NCI-H2196 treated with DMSO at 0.1 percent for 48 hours (cell line): ENCODE results near the gene PHACTR4.
A peak's percentile ranks its signal among the peaks of the same experiment; 100 is the strongest.
"Not testable (repeated sequence)": the region's sequence is repeated elsewhere in the genome, so short reads cannot be mapped to it uniquely, and the experiment has no call there.

Experiments
- DNase-seq: peaks from one replicate; lab custom pipeline; 2025; ENCODE audit not compliant: unreplicated experiment; lab: John Stamatoyannopoulos, UW

Gene PHACTR4

DNA sequence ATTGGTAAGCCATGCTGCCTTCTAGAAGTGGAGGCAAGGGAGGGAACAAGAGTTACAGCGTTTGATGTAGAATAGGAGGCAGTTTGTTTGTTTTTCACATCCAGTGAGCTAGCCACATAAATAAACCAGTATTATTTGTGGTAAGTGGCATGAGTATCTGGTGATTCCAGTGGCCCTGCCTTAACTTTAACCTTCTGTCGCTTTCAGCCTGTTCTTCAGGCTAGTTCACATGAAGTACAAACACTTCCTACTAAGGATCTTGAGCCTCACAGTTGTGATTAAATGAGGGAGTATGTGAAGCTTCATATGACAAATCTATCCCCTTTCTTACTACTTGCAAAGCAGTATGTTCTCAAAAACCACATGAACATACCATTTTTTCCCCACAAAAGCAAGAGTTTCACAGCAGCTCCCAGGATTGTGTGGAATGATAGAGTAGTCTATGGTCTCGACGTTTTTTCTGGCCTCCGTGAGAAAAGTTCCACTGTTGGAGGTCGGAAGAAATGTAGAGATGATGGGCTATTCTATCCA lies 59.5 kb downstream of the PHACTR4 start:
- DNase-seq, result no peak

DNA sequence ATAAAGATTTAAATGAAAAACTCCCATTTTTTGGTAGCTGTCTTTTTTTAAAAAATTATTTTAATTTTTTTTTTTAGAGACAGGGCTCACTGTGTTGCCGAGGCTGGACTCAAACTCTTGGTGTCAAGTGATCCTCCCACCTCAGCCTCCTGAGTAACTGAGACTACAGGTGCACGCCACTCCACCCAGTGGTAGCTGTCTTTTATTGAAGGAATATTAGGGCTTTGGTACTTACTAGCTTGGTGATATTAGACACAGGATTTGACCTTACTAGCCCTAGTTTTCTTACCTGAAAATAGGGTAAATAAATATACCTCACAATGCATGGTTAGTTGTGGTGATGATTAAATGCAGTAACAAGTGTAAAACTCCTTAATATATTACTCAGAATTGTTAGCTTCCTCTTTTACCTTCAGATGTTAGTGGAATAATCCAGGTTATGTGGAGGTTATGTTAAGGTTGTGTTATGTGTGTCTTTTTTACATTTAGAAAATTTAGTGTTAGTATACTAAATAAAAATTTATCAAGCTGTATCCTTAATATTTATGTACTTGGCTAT lies 66.8 kb downstream of the PHACTR4 start:
- no peak for DNase-seq

DNA sequence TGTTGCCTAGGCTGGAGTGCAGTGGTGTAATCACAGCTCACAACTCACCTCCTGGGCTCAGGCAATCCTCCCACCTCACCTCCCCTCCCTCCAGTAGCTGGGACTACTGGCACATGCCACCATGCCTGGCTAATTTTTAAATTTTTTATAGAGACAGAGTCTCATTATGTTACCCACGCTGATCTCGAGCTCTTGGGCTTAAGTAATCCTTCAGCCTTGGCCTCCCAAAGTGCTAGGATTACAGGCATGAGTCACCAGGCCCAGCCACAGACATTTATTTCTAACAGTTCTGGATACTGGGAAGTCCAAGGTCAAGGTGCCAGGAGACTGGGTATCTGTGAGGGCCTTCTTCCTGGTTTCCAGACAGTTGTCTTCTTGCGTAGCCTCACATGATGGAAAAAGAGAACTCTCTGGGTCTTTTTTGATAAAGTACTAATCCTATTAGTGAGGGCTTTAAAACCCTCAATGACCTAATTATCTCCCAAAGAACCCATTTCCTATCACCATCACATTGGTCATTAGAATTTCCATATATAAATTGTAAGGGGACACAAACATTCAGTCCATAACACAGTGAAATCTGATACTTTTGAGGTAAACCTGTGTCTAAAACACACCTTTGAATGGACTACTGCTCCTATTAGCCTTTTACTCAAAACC lies 67.9 kb downstream of the PHACTR4 start:
- no peak for DNase-seq

DNA sequence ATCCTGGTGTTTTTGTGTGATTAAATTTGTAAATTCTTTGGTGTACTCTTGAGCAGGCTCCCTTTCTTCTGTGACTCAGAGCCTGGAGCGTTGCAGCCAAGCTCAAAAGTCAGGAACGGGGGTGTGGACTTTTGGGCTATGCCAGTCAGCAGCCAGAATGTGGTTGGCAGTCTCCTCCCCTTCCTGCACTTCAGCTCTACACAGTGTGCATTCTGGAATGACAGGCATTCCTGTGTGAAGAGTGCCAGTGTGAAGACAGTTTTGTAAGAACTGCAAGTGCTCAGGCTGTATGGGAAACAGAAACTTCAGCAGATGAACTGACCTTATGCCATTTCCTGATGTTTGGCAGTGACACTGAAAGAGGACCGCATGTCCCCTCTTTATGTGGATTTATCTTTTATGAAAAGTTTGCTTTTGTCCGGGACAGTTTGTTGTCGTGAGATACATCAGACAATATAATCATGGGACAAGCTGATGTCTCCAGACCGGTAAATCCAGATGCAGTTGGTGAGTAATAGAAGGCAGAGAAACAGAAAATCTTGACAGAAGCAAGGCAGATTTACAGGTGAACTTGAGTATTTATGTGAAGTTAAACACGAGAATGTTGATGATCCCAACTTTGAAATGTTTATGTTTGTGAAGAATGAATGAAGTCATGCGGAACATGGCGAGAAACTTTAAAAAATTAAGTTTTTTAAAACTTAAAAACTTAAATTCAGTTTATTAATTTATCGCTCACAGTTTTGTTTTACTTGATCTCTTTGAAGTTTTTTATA lies 68.6 kb downstream of the PHACTR4 start:
- peak; percentile 71 for DNase-seq

DNA sequence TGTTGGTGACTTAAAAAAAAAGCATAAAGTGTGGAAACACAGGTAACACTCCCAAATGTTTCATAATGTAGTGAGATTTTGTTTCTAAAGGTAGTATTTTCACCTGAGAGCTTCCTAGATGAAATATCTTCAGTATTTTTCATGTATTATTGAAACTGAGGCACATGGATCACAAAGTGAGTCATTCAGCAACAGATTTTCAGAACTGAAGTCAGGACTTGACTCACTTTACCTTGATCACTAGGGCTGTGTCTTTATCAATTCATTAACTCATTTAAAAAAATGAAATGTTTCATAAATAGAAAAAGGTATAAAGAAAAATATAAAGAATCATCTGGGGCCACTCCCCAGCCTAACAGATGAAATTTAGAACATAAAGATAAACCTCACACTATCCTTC lies 69.8 kb downstream of the PHACTR4 start:
- no peak for DNase-seq

DNA sequence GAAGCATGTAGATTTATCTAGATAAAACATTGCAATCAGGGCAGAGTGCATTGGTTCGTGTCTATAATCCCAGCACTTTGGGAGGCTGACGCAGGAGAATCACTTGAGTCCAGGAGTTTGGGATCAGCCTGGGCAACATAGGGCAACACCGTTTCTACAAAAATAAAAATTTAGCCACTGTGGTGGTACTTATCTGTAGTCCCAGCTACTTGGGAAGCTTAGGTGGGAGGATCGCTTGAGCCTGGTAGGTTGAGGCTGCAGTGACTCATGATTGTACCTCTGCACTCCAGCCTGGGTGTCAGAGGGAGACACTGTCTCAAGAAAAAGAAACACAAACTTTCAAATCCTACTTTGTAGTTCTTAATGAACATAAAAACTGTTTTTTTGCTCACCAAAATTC lies 72.1 kb downstream of the PHACTR4 start:
- DNase-seq, result no peak

DNA sequence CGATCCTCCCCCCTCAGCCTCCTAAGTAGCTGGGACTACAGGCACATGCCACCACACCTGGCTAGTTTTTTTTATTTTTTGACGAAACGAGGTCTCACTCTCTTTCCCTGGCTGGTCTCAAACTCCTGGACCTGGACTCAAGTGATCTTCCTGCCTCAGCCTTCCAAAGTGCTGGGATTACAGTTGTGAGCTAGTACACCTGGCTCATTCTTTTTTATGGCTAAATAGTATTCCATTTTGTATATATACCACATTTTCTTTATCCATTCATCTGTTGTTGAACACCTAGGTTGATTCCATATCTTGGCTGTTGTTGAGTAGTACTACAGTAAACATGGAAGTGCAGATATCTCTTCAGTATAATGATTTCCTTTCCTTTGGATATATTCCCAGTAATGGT lies 74.0 kb downstream of the PHACTR4 start:
- no peak for DNase-seq

DNA sequence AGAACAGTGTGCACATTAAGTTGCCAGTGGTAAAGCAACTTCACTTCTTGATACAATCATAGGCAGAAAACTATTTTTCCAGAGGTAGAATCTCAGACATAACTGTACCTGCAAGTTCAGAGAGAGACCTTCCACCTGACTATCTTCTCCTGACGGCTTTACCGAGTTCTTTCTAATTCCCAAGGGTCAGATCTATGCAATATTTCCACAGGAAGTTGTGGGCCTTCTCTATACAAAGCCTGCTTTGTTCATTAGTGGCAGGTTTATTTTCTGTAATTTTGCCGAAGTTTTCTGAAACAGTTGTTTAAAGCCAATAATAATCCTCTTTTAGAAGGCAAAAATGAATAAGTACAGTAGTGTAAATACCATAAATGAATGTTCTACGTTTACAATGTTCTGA lies 78.1 kb downstream of the PHACTR4 start:
- no peak for DNase-seq

DNA sequence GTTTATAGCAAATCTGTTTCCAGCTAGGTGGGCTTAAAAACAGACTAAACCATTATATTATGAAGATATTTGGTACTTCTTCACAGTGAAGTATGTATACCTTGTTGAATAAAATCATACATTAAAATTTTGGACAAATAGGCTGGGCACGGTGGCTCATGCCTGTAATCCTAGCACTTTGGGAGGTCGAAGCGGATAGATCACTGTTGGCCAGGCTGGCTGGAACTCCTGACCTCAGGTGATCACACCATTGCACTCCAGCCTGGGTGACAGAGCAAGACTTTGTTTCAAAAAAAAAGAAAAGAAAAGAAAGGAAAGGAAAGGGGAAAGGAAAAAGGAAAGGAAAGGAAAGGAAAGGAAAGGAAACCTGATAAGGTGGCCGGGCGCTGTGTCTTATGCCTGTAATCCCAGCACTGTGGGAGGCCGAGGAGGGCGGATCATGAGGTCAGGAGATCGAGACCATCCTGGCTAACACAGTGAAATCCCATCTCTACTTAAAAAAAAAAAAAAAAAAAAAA lies 78.6 kb downstream of the PHACTR4 start:
- not testable (repeated sequence) for DNase-seq

DNA sequence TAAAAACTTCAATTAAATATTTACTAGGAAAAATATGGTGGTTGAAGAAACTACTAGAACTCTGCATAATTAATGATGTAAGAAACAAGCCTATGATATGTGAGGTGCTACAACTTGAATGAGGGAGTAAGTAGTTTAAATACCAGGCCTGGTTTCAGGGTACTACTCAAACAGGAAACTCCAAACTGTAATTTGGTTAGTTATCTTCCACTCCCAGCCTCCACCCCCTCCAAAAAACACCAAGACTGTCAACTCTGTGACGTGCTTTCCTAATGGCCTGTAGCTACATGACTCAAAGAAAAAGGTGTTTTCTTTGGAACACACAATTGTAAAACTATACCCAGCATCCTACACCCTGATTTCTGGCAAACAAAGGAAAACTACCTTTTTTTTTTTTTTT lies 80.4 kb downstream of the PHACTR4 start:
- no peak for DNase-seq

DNA sequence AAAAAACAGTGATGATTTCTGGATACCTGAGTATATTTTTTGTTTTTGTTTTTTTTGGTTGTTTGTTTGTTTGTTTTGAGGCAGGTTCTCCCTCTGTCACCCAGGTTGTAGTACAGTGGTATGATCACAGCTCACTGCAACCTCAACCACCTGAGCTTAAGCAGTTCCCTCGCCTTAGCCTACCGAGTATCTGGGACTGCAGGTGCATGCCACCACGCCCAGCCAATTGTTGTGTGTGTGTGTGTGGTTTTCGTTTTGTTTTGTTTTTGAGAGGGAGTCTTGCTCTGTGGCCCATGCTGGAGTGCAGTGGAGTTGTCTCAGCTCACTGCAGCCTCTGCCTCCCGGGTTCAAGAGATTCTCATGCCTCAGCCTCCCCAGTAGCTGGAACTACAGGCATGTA lies 81.0 kb downstream of the PHACTR4 start:
- no peak for DNase-seq

DNA sequence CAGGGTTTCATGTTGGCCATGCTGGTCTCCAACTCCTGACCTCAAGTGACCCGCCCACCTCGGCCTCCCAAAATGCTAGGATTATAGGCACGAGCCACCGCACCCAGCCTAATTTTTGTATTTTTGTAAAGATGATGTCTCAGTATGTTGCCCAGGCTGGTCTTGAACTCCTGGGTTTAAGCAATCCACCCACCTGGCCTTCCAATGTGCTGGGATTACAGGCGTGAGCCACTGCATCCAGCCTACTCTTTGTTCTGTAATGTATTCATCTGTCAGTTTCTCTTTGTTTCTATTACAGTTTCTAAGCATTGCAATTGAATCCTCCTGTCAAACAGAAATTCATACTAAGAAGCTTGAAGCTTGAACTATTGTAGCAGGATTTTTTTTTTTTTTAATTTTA lies 81.5 kb downstream of the PHACTR4 start:
- DNase-seq, result no peak

DNA sequence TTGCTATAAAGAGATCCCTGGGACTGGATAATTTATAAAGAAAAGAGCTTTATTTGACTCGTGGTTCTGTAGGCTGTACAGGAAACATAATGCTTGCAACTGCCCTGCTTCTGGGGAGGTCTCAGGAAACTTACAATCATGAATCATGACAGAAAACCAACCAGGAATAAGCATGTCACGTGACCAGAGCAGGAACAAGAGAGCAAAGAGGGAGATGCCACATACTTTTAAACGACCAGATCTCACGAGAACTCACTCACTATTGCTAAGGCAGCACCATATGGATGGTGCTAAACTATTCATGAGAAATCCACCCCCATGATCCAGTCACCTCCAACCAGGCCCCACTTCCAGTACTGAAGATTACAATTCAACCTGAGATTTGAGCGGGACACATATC lies 86.5 kb downstream of the PHACTR4 start:
- DNase-seq, result no peak

DNA sequence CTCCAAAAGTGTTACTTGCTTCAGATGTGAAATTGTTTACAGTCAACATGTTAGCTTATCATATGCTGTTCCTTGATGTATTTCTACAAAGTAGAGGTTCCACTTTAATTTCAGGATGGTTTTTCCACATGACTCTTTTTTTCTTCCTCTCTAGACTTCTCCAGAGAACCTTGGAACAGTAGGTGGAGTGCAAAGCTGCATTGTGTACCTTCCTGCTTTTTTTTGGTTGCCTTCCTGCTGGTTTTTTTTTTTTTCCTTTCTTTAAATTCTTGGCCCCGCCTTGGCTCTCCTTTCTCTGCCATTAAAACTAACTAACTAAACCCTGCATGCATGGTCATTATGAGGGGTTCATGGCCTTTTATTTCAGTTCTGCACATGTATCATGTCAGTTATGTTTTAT lies 88.1 kb downstream of the PHACTR4 start:
- no peak for DNase-seq

DNA sequence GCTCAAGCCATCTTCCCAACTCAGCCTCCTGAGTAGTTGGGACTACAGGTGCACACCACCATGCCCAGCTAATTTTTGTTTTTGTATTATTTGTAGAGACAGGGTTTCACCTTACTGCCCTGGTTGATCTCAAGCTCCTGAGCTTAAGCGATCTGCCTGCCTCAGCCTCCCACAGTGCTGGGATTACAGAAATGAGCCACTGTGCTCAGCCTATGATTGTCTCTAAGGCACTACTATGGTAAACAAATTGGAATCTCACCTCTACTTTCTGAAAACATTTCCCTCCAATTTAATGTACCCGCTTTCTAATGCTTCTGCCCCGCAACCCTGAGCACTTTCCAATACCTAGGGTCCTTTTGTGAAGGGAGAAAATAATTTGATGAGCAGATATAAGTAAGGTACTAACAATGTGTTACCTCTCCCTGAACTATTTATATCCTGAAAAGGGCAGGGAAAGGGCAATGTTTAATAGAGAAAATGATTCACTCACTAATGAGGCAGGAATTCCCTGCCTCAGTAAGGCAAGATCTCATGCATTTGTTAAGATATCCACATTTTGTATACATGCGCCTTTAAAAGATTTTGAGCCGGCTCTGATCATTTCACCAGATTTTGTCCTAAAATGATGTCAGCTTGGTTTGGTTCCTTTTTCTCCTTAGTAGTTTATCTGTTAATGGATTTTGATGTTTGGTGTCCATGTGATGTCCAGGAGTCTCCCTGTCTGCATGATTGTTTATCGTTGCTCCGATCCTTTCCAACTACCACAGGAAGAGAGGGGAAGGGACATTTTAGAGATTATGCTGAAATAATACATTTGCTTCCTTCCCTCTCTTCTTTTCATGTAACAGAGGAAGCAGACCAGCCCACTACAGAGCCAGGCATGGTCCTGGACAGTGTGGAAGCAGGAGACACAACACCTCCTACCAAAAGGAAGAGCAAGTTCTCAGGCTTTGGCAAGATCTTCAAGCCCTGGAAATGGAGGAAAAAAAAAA lies 89.0 kb downstream of the PHACTR4 start:
- no peak for DNase-seq

DNA sequence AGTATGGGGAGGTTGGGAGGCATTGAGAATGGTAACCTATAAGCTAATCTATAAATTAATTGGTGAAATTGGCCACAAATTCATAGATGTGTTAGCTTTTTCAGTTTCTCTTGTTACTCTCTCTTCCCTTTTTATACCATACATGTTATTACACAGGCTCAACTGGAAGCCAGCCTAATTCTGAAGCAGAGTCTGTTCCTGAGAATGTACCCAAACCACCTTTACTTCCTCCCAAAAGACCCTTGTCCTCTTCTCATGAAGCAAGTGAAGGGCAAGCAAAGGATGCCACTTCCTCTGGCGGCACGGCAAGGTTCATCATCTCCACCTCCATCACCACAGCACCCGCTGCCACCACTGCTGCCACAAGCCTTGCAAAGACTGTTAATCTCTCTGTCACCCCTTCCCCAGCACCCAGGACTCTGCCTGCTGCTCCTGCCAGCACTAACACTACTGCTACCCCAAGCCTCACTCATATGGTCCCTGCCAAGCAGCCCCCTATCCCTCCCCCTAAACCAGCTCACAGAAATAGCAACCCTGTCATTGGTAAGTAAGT lies 96.8 kb downstream of the PHACTR4 start:
- no peak for DNase-seq

DNA sequence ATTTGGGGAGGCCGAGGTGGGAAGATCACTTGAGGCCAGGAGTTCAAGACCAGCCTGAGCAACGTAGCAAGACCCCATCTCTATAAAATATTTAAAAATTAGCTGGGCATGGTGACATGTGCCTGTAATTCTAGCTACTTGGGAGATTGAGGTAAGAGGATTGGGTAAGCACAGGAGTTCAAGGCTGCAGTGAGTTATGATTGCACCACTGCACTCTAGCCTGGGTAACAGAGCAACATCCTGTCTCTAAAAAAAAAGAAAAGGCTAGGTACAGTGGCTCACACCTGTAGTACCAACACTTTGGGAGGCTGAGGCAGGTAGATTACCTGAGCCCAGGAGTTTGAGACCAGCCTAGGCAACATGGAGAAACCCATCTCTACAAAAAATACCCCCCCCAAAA lies 100.6 kb downstream of the PHACTR4 start:
- DNase-seq, result no peak

DNA sequence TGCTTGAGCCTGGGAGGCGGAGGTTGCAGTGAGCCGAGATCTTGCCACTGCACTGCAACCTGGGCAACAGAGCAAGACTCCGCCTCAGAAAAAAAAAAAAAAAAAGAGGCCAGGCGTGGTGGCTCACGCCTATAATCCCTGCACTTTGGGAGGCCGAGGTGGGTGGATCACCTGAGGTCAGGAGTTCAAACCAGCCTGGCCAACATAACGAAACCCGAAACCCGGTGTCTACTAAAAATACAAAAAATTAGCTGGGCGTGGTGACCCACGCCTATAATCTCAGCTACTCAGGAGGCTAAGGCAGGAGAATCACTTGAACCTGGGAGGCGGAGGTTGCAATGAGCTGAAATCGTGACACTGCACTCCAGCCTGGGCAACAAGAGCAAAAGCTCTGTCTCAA lies 110.0 kb downstream of the PHACTR4 start:
- not testable (repeated sequence) for DNase-seq

DNA sequence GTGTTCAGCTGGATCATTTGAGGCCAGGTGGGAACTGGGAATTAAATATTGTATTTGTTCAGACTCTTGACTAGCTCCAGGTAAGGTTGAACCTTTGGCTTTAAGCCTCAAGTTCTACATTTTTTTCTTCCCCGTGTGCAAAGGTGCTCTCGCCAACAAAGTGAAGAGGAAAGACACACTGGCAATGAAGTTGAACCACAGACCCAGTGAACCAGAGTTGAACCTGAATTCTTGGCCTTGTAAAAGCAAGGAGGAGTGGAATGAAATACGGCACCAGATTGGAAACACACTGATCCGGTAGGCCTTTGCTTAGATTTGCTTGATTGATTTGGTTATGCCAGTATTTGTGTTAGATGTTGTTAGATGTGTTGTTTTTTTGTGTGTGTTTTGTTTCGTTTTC lies 110.8 kb downstream of the PHACTR4 start:
- no peak for DNase-seq

DNA sequence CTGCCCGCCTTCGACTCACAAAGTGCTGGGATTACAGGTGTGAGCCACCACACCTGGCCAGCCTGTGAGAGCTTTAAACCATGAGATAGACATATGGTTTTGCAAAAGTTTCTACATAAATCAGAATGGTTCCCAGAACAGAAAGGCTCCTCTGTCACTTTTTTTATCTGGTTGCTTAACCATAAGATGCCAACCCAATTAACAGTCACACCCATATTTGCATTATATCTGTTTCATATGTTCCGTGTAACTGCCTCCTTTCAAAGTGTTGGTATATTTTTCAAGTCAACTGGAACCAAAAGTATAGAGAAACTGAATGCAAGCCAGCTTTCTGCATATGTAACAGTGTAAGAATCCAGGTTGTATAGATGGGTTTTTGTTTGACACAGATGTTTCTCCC lies 112.6 kb downstream of the PHACTR4 start:
- DNase-seq, result no peak

DNA sequence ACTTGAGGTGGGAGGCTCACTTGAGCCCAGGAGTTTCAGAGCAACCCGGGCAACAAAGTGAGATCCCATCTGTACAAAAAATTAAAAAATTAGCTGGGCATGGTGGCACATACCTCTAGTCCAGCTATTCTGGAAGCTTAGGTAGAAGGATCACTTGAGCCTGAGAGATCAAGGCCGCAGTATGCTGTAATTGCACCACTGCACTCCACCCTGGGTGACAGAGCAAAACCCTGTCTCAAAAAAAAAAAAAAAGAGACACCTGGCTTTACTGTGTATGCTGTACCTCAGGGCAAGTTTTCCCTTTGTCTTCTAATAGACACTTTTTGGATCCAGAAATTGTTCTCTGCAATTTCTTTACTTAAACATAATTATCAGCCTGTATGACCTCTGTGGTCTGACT lies 113.2 kb downstream of the PHACTR4 start:
- DNase-seq, result no peak
